GM12891 (cell line): ENCODE data around the gene BCL6. TPM values are rescaled to one million over a fixed set of nuclear protein-coding genes. Genes with fewer than 3 reads are reported as not detected.

Experiments
- DNase-seq: peaks from one replicate; pipeline ENCODE4 v3.0.0; 2011; ENCODE audit warnings: low spot score; ENCODE audit not compliant: insufficient read length
- FAIRE-seq: peaks from 2 replicates; lab custom pipeline; 2011; peaks lifted over from hg19 to GRCh38; lab: Jason Lieb, UNC
- PAX5 ChIP-seq: IDR thresholded peaks from 2 replicates; pipeline ENCODE4 v1.6.1; 2011; ENCODE audit warnings: low read length, moderate library complexity, mild to moderate bottlenecking; ENCODE audit not compliant: insufficient read depth, severe bottlenecking
- POLR2A ChIP-seq: IDR thresholded peaks from 2 replicates; pipeline ENCODE4 v1.6.1; 2011; ENCODE audit warnings: low read depth, low read length, control low read depth
- POLR2AphosphoS5 ChIP-seq: IDR thresholded peaks from 2 replicates; pipeline ENCODE4 v1.6.1; 2011; ENCODE audit warnings: low read depth, low read length, control low read depth
- POU2F2 ChIP-seq: IDR thresholded peaks from 2 replicates; pipeline ENCODE4 v1.6.1; 2011; ENCODE audit warnings: low read depth, mild to moderate bottlenecking, control low read depth, low read length, moderate library complexity
- SPI1 ChIP-seq: IDR thresholded peaks from 2 replicates; pipeline ENCODE4 v1.6.1; 2011; ENCODE audit warnings: low read depth, low read length, control low read depth
- TAF1 ChIP-seq: IDR thresholded peaks from 2 replicates; pipeline ENCODE4 v1.6.1; 2011; ENCODE audit warnings: low read depth, low read length, control low read depth
- polyA plus RNA-seq: library from polyadenylated mRNA; unstranded; fragments of >200 nt; gene quantifications from one replicate; pipeline ENCODE4 v1.2.1, GENCODE V29; 2012; ENCODE audit warnings: low read depth, missing spikeins, inconsistent platforms; ENCODE audit not compliant: missing spikeins

BCL6 gene
- 0.23 TPM for polyA plus RNA-seq

DNA sequence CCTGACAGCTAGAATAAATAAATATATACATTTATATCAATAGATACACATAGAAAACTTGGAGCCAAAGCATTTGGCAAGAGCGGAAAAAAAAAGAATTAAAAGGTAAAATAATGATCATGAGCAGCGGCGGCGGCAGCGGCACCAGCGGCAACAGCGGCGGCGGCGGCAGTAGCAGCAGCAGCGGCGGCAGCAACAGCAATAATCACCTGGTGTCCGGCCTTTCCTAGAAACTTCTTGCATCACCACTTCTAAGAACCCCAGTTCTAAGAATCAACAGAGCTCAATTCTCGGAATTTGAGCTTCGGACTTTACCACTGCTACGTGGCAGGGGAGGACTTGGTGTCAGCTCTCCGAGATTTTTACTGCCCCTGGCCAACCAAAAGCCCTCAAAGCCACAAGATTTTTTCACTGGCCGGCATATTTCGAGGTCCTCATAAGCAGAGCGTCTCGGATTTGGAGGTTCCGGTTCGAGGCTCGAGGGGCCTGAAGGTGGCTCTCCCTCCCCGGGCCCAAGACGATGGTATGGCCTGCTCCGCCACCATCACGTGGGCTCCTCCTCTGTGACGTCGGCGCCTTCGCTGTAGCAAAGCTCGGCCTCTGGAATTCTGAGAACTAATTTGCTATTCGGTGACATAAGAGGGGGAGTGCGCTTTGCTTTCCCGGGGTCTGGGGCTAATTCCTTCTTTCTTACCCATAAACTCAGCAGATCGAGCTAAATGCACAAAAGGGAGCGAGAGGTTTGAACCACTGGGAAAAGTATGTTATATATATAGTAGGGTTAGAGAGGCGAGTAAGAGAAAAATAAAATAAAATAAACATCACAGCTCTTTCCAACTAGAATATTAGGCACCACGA is at the start of gene BCL6:
Gene BCL6 (minus strand): TSS at position 268 of the 858 bp plus-strand sequence. CDS start 11,775 bp downstream, outside the sequence.
- FAIRE-seq: no peak
- TF ChIP-seq POU2F2 (no peak), POLR2A (no peak), PAX5 (no peak), POLR2AphosphoS5 (no peak), TAF1 (no peak), SPI1 (no peak)
- no peak for DNase-seq

GRCh38 chr3:187794731-187795130 is 49.5 kb upstream of the BCL6 start:
- DNase-seq: no peak
- TF ChIP-seq POU2F2 (no peak), TAF1 (no peak), SPI1 (no peak), POLR2AphosphoS5 (no peak), PAX5 (no peak), POLR2A (no peak)
- FAIRE-seq: no peak

GRCh38 chr3:187793618-187794017 is 48.4 kb upstream of the BCL6 start:
- no peak for FAIRE-seq
- no peak for DNase-seq
- TF ChIP-seq POU2F2: no peak
- TF ChIP-seq SPI1: no peak
- TF ChIP-seq PAX5: no peak
- no peak for TF ChIP-seq POLR2A

DNA sequence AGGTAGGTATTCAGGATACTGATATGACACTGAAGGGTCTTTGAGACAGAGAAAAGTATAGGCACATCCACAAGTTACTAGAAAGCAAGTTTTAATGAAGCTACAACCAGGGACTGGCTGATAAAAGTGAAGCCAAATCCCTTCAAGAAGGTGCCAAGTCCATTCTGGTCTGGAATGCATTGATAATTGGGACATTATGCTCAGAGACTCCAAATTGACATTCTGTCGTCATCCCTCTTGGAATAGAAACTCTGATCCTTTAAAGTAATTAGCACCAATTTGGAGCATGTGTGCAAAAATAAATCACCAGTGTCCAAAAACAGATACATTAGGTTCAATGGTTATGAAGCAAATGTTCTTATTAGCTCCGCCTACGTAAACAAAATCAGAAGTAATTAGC is 47.3 kb upstream of the BCL6 start:
- FAIRE-seq: no peak
- TF ChIP-seq PAX5 (no peak), TAF1 (no peak), POLR2AphosphoS5 (no peak), SPI1 (no peak), POU2F2 (no peak), POLR2A (no peak)
- DNase-seq: no peak

DNA sequence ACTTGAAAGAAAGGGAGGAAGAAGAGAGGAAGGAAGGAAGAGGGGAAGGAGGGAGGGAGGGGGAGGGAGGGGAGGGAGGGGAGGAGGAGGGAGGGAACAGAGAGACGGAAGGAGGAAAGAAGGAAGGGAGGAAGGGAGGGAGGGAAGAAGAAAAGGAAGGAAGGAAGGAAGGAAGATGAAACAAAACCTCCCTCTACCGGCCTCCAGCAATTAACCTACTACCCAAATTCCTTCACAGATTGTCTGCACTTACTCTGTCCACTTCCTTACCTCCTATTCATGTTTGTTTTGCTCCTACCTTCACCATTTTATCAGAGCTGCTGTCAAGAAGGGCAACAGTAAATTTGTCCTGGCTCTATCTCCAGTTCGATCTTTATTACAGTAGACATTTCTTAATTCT is 44.6 kb upstream of the BCL6 start:
- DNase-seq: no peak
- TF ChIP-seq SPI1 (no peak), POLR2AphosphoS5 (no peak), POLR2A (no peak), TAF1 (no peak), PAX5 (no peak), POU2F2 (no peak)
- no peak for FAIRE-seq

GRCh38 chr3:187788984-187789857 is 44.0 kb upstream of the BCL6 start:
- DNase-seq: no peak
- no peak for TF ChIP-seq PAX5
- TF ChIP-seq POU2F2: no peak
- TF ChIP-seq SPI1: no peak
- no peak for TF ChIP-seq POLR2AphosphoS5
- TF ChIP-seq POLR2A: no peak
- TF ChIP-seq TAF1: no peak
- no peak for FAIRE-seq

DNA sequence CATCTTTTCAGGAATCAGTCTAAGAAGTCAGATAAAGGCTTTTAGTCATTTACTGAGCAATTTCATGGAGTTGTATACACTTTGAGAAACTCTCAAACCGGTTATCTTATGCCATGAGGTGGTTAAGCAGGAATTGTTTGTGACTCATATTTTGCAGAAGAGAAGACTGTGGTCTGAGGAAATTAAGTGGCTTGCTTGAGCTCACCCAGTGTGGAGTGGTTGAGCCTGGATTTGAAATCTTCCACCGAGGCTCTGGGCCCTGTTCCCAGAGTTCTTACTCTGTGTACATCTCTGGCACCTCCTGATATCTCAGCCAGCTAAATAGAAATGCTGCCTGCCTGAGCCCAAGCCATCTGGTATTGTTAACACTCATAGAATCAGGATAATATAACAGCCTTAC is 37.8 kb upstream of the BCL6 start:
- DNase-seq: no peak
- FAIRE-seq: no peak
- TF ChIP-seq PAX5: no peak
- no peak for TF ChIP-seq TAF1

GRCh38 chr3:187782006-187782405 is 36.7 kb upstream of the BCL6 start:
- FAIRE-seq: no peak

GRCh38 chr3:187781001-187781400 is 35.7 kb upstream of the BCL6 start:
- DNase-seq: no peak
- TF ChIP-seq POU2F2 (no peak), SPI1 (no peak), POLR2A (no peak), POLR2AphosphoS5 (no peak), TAF1 (no peak), PAX5 (no peak)

More at GRCh38 chr3:187782006-187782405, 36.7 kb upstream of the BCL6 start:
- no peak for DNase-seq
- no peak for TF ChIP-seq POLR2A
- TF ChIP-seq SPI1: no peak
- TF ChIP-seq POLR2AphosphoS5: no peak
- no peak for TF ChIP-seq PAX5
- TF ChIP-seq TAF1: no peak
- no peak for TF ChIP-seq POU2F2

More at GRCh38 chr3:187781001-187781400, 35.7 kb upstream of the BCL6 start:
- FAIRE-seq: no peak
